ENCODE results near the gene CASKIN2. TPM values are rescaled to one million over a fixed set of nuclear protein-coding genes. Genes with fewer than 3 reads are reported as not detected.
A peak's percentile ranks its signal among the peaks of the same experiment; 100 is the strongest.

CASKIN2 gene
- total RNA-seq, 6 experiments from 2014 or later: 9.0 to 26.0 (median 12.0) TPM

DNA sequence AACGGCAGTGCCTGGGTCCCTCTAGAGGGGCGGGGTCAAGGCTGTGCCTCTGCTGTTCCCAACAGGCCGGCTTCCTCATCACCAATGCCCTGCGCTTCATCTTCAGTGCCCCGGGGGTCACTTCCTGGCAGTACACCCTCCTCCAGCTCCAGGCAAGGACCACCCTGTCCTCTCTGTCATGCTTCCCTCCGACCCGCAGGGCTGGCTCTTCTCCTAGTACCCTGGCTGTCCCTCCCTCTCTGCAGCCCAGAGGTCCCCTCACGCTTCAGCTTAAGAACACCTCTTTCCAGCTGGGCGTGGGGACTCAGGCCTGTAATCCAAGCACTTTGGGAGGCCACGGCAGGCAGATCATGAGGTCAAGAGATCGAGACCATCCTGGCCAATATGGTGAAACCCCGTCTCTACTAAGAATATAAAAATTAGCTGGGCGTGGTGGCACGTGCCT lies 25.8 kb downstream of the CASKIN2 start:
- WGBS (ENCODE audit: insufficient coverage, low coverage, low lambda C conversion rate, missing lambda C conversion rate): 61% methylated on average over 6 of the region's 14 CpGs
- no peak overlapping the region for H3K27ac ChIP-seq
- TF ChIP-seq, protein P1, sequence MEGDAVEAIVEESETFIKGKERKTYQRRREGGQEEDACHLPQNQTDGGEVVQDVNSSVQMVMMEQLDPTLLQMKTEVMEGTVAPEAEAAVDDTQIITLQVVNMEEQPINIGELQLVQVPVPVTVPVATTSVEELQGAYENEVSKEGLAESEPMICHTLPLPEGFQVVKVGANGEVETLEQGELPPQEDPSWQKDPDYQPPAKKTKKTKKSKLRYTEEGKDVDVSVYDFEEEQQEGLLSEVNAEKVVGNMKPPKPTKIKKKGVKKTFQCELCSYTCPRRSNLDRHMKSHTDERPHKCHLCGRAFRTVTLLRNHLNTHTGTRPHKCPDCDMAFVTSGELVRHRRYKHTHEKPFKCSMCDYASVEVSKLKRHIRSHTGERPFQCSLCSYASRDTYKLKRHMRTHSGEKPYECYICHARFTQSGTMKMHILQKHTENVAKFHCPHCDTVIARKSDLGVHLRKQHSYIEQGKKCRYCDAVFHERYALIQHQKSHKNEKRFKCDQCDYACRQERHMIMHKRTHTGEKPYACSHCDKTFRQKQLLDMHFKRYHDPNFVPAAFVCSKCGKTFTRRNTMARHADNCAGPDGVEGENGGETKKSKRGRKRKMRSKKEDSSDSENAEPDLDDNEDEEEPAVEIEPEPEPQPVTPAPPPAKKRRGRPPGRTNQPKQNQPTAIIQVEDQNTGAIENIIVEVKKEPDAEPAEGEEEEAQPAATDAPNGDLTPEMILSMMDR (IDR thresholded peaks at IDR 0.05): no peak
- no peak for TF ChIP-seq POLR2A (IDR thresholded peaks at IDR 0.05)
- ATAC-seq (no peak), DNase-seq (peak in 1 of 3 donors; percentile 44)
- H3K4me3 ChIP-seq: no peak overlapping the region
- no peaks in the 10 kb centered on the region for H3K27me3 ChIP-seq
- peaks cover 0 to 7% (median 0%) of the 10 kb centered on the region in 4 donors for H3K4me1 ChIP-seq
- intact Hi-C loops (cut with DNase I): no loop called here
- H3K36me3 ChIP-seq: peaks cover 0 to 14% (median 6%) of the 10 kb centered on the region in 4 donors
- H3K9me3 ChIP-seq: no peaks in the 10 kb centered on the region

DNA sequence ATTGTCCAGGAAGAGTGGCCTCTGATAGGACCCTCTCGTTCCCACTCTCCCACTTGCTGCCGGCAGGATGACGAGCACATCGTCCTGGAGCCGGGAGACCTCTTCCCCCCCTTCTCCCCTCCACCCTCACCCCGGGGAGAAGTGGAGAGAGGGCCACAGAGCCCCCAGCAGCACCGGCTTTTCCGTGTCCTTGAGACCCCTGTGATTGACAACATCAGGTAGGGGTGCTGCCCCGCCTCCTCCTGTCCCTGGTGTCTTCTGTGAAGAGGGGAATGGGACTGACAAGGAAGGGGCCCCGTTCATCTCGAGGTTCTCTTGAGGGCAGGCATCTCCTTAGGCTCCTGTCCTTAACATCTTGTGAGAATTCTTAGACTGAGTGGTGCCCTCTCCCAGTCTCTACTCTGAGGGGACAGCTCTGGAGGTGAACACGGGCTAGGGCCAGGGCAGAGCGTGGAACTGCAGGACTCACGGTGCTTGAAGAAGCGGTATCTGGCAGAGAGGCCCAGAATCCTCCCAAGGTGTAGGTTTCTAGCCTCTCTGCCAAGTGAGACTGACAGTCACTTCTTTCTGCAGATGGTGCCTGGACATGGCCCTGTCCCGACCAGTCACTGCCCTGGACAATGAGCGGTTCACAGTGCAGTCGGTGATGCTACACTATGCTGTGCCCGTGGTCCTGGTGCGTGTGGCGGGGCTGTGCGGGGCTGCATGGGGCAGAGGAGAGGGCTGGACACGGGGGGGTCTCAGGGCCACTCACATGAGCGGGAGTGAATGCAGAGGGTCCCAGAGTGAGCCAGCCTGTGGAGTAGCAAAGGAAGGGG lies 26.4 kb downstream of the CASKIN2 start:
- DNase-seq (no peak), ATAC-seq (no peak)
- intact Hi-C loops (cut with DNase I): no loop called here
- Histone ChIP-seq H3K9me3 (no peaks in the 10 kb centered on the region), H3K27ac (no peak overlapping the region), H3K36me3 (peaks cover 0 to 14% (median 5%) of the 10 kb centered on the region in 4 donors), H3K4me3 (no peak overlapping the region), H3K27me3 (no peaks in the 10 kb centered on the region), H3K4me1 (peaks cover 0 to 7% (median 0%) of the 10 kb centered on the region in 4 donors)
- WGBS (ENCODE audit: insufficient coverage, low coverage, low lambda C conversion rate, missing lambda C conversion rate): 93% methylated on average over 3 of the region's 24 CpGs
- TF ChIP-seq POLR2A (IDR thresholded peaks at IDR 0.05): no peak
- TF ChIP-seq, protein P1 (IDR thresholded peaks at IDR 0.05): no peak

DNA sequence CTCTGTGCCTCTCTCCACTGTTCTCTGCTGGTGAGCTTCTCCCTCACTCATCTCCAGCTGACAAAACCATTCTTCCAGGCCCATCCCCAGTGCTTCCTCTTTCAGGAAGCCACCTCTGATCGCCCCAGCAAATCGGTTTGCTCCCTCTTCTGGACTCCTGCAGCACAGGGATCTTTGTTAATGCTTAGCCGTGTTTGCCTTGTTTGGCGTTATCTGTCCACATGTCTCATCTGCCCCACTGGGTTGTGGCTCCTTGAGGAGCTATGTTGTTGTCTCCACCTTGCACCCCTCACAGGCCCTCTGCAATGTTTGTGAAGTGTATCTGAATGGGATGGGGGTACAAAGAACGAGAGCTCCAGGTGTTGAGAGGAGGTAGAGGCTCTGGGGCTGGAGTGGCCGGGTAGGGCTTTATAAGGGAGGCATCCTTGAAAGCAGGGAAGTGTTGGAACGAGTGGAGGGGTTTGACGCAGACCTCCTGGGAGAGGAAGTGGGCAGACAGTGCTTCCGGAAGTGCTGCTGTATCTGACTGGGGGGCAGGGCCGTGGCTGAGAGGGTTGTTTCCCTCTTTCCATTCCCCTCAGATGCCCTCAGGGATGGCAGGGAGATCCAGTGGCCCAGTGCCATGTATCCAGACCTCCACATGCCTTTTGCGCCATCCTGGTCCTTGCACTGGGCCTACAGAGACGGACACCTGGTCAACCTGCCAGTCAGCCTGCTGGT lies 27.8 kb downstream of the CASKIN2 start:
- peaks cover 0 to 7% (median 0%) of the 10 kb centered on the region in 4 donors for H3K4me1 ChIP-seq
- H3K27me3 ChIP-seq: no peaks in the 10 kb centered on the region
- no peaks in the 10 kb centered on the region for H3K9me3 ChIP-seq
- intact Hi-C loops (cut with DNase I): no loop called here
- peak overlapping the region in 2 of 3 donors; percentile 20 to 33 for H3K27ac ChIP-seq
- no peak overlapping the region for H3K4me3 ChIP-seq
- TF ChIP-seq POLR2A (IDR thresholded peaks at IDR 0.05): no peak
- TF ChIP-seq, protein P1 (IDR thresholded peaks at IDR 0.05): no peak
- 40% methylated on average over 9 of the region's 12 CpGs for WGBS (ENCODE audit: insufficient coverage, low coverage, low lambda C conversion rate, missing lambda C conversion rate)
- DNase-seq (peak in 2 of 3 donors; percentile 49 to 62), ATAC-seq (peak; percentile 36 to 67 (median 44))
- no peaks in the 10 kb centered on the region for H3K36me3 ChIP-seq

DNA sequence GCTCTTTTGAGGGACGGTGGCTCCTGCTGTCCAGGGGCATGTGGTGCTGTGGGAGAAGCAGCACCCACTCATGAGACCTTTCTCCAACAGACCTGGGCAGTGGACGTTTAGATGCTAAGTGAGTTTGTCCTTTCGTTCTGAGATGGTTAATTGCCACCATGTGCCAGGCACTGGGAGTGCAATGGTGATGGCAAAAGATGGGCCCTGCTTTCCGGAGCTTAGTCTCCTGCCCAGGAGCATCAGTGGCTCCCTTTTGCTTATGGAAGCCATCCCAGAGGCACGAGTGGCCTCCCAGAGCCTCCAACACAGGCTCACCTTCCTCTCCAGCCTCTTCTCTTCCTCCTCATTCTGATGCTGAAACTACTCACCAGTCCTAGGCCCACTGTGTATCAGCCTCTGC lies 28.4 kb downstream of the CASKIN2 start:
- no peaks in the 10 kb centered on the region for H3K27me3 ChIP-seq
- H3K27ac ChIP-seq: peak overlapping the region in 2 of 3 donors; percentile 20 to 33
- no peaks in the 10 kb centered on the region for H3K36me3 ChIP-seq
- no peak for TF ChIP-seq POLR2A (IDR thresholded peaks at IDR 0.05)
- TF ChIP-seq, protein P1 (IDR thresholded peaks at IDR 0.05): no peak
- WGBS (ENCODE audit: insufficient coverage, low coverage, low lambda C conversion rate, missing lambda C conversion rate): no CpG with 5 or more reads among the region's 5 CpGs
- intact Hi-C loops (cut with DNase I): no loop called here
- DNase-seq (peak in 1 of 3 donors; percentile 43), ATAC-seq (no peak)
- H3K9me3 ChIP-seq: no peaks in the 10 kb centered on the region
- no peak overlapping the region for H3K4me3 ChIP-seq
- H3K4me1 ChIP-seq: peaks cover 0 to 7% (median 0%) of the 10 kb centered on the region in 4 donors
